Activated T-cell treated with anti-CD3 and anti-CD28 coated beads, Interleukin-2, amount 50 U/mL, for 24 hours (primary cell): Measurements from ENCODE around the gene COX8C.
"Not testable (repeated sequence)": the region's sequence is repeated elsewhere in the genome, so short reads cannot be mapped to it uniquely, and the experiment has no call there.

ENCODE experiments used
- DNase-seq: peaks from one replicate; pipeline ENCODE4 v3.0.0-alpha.2; 2020
- H3K27ac Mint-ChIP-seq: 2 replicates; pipeline ENCODE4 v1.8.0; 2020; ENCODE audit warnings: mild to moderate bottlenecking, mixed read lengths
- H3K27me3 Mint-ChIP-seq: 2 replicates; pipeline ENCODE4 v1.8.0; 2020; ENCODE audit warnings: mixed read lengths
- H3K36me3 Mint-ChIP-seq: 2 replicates; pipeline ENCODE4 v1.8.0; 2020; ENCODE audit warnings: low read depth, mixed read lengths
- H3K4me1 Mint-ChIP-seq: 2 replicates; pipeline ENCODE4 v1.8.0; 2020; ENCODE audit warnings: low read depth, mixed read lengths
- H3K4me3 Mint-ChIP-seq: 2 replicates; pipeline ENCODE4 v1.8.0; 2020; ENCODE audit warnings: mild to moderate bottlenecking, moderate library complexity, mixed read lengths
- H3K9me3 Mint-ChIP-seq: 2 replicates; pipeline ENCODE4 v1.8.0; 2020; ENCODE audit warnings: mixed read lengths

The COX8C gene

DNA sequence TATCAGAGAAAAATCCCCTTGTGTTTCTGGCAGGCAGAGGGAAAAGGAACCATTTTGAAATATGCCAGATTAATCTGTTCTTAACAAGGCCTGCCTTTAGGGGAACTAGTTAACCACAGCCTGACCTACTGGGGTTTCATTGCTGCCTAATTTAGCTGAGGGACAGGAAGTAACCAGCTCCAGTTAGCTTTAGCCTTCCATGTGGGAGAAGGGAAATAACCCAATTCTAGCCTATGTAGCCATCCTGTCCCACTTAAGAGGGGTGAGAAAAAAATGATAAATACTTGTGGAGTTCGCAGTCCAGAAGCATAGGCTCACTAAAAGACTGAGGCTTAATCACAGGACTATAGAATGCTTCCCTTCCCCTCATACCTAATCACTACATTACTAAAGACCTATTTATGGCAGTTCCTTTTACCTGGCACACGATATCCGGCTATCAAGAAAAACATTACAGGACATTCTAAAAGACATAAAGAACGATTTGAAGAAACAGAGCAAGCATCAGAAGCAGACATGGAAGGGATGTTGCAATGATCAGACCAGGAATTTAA lies 22.8 kb downstream of the COX8C start:
- no peak for DNase-seq
- no peak overlapping the region for H3K4me3 Mint-ChIP-seq
- H3K27me3 Mint-ChIP-seq, result peaks cover 32% of the 10 kb centered on the region
- H3K27ac Mint-ChIP-seq, result no peak overlapping the region
- no peaks in the 10 kb centered on the region for H3K9me3 Mint-ChIP-seq
- no peaks in the 10 kb centered on the region for H3K36me3 Mint-ChIP-seq
- no peaks in the 10 kb centered on the region for H3K4me1 Mint-ChIP-seq

DNA sequence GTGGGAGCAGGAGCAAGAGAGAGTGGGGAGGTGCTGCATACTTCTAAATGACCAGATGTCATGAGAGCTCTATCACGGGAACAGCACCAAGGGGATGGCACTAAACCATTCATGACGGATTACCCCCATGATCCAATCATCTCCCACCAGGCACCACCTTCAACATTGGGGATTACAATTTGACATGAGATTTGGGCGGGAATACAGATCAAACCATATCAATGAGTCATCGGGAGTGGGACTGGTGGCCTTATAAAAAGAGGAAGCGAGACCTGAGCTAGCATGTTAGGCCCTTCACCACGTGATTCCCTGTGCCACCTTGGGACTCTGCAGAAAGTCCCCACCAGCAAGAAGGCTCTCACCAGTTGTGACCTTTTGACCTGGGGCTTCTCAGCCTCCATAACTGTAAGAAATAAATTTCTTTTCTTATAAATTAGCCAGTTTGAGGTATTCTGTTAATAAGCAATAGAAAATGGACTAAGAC lies 28.7 kb downstream of the COX8C start:
- no peaks in the 10 kb centered on the region for H3K36me3 Mint-ChIP-seq
- no peak overlapping the region for H3K4me3 Mint-ChIP-seq
- no peak overlapping the region for H3K27ac Mint-ChIP-seq
- no peaks in the 10 kb centered on the region for H3K9me3 Mint-ChIP-seq
- H3K4me1 Mint-ChIP-seq, result no peaks in the 10 kb centered on the region
- no peak for DNase-seq
- H3K27me3 Mint-ChIP-seq, result peaks cover 34% of the 10 kb centered on the region

DNA sequence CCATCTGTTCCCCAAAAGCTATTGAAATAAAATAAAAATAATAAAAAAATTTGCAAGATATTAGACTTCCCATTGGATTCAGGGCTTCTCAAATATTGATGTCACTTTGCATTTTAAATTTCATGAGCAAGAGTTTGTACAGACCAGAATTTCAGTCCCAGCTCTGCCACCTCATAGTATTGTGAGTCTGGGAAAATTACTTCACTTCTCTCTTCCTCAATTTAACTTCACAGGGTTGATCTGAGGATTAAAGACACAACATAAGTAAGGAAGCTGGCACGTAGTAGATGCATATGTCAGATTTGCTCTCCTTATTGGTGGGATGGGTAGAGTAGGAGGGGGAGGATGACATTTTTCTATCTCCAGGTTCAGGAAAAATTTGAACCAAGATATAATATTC lies 32.8 kb downstream of the COX8C start:
- H3K9me3 Mint-ChIP-seq, result no peaks in the 10 kb centered on the region
- H3K27ac Mint-ChIP-seq, result no peak overlapping the region
- no peak overlapping the region for H3K4me3 Mint-ChIP-seq
- H3K4me1 Mint-ChIP-seq, result no peaks in the 10 kb centered on the region
- no peak for DNase-seq
- H3K36me3 Mint-ChIP-seq, result no peaks in the 10 kb centered on the region
- H3K27me3 Mint-ChIP-seq, result peaks cover 50% of the 10 kb centered on the region

DNA sequence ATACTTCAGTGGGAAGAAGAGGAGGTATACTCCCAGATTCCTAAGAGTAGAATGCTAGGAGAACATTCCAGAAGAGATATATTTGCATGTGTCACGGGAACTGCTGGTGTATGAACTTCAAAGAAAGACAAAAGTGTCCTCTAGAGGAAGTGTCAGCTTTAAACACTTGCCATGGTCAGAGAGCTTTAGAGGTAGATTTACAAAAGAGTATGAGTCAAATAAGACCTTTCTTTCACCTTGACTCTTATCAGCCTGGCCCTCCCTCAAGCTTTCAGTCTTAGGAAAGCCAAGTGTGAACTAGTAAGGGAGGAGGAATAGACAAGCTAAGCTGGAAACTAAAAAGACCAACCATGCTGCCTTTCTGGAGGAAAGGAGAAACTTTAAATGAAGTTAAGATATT lies 34.7 kb downstream of the COX8C start:
- DNase-seq, result no peak
- Mint-ChIP-seq H3K9me3 (no peaks in the 10 kb centered on the region), H3K36me3 (no peaks in the 10 kb centered on the region), H3K4me1 (no peaks in the 10 kb centered on the region), H3K27me3 (peaks cover 57% of the 10 kb centered on the region), H3K4me3 (no peak overlapping the region), H3K27ac (no peak overlapping the region)

DNA sequence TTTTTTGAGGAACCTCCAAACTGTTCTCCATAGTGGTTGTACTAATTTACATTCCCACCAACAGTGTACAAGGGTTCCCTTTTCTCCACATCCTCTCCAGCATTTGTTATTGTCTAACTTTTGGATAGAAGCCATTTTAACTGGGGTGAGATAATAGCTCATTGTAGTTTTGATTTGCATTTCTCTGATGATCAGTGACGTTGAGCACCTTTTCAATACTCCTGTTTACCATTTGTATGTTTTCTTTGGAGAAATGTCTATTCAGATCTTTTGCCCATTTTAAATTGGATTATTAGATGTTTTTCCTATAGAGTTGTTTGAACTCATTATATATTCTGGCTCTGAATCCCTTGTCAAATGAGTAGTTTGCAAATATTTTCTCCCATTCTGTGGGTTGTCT lies 37.3 kb downstream of the COX8C start:
- H3K9me3 Mint-ChIP-seq, H3K4me3 Mint-ChIP-seq, H3K36me3 Mint-ChIP-seq, DNase-seq, H3K4me1 Mint-ChIP-seq, H3K27ac Mint-ChIP-seq: not testable (repeated sequence)
- H3K27me3 Mint-ChIP-seq, result peaks cover 50% of the 10 kb centered on the region

DNA sequence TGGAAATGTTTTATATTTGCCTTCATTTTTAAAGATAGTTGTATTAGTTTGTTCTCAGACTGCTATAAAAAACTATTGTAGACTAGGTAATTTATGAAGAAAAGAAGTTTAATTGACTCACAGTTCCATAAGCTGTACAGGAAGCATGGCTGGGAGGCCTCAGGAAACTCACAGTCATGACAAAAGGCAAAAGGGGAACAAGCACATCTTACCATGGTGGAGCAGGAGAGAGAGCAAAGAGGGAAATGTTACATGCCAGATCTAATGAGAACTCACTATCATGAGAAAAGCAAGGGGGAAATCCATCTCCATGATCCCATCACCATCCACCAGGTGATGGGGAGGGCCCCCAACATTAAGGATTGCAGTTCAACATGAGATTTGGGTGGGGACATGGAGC lies 48.2 kb downstream of the COX8C start:
- Mint-ChIP-seq H3K36me3 (no peaks in the 10 kb centered on the region), H3K4me3 (no peak overlapping the region), H3K27ac (no peak overlapping the region), H3K4me1 (no peaks in the 10 kb centered on the region), H3K27me3 (peaks cover 27% of the 10 kb centered on the region), H3K9me3 (peaks cover 8% of the 10 kb centered on the region)
- DNase-seq, result no peak

DNA sequence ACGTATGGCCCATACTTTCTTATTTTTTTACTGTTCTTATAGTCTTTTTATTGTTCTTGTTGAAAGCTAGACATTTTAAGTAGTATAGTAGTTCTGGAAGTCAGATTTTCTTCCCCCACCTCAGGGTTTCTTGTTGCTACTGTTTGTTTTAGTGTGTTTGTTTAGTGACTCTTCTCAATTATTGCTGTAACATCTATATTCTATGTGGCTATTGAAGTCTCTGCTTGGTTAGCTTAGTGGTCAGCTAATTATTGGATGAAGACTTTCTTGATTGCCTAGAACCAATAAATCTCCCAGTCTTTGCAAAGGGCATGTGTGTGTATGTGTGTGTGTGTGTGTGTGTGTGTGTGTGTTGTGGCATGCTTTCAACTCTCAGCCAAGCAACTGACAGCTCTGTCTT lies 49.5 kb downstream of the COX8C start:
- no peak overlapping the region for H3K27ac Mint-ChIP-seq
- H3K4me1 Mint-ChIP-seq, result no peaks in the 10 kb centered on the region
- H3K9me3 Mint-ChIP-seq, result peaks cover 8% of the 10 kb centered on the region
- DNase-seq, result no peak
- H3K27me3 Mint-ChIP-seq, result peaks cover 34% of the 10 kb centered on the region
- no peaks in the 10 kb centered on the region for H3K36me3 Mint-ChIP-seq
- no peak overlapping the region for H3K4me3 Mint-ChIP-seq
